Epithelial cell of prostate (primary cell): ENCODE results near the gene SPN.
"Not testable (repeated sequence)": the region's sequence is repeated elsewhere in the genome, so short reads cannot be mapped to it uniquely, and the experiment has no call there.

Source experiments
- DNase-seq: peaks from one replicate; pipeline ENCODE4 v3.0.0-alpha.2; 2011; ENCODE audit warnings: low read depth, low spot score
- H3K27ac ChIP-seq: fragments of 450-650 bp; 2 replicates; pipeline ENCODE4 v1.5.1; 2017; ENCODE audit warnings: mild to moderate bottlenecking

The SPN gene, protein sequence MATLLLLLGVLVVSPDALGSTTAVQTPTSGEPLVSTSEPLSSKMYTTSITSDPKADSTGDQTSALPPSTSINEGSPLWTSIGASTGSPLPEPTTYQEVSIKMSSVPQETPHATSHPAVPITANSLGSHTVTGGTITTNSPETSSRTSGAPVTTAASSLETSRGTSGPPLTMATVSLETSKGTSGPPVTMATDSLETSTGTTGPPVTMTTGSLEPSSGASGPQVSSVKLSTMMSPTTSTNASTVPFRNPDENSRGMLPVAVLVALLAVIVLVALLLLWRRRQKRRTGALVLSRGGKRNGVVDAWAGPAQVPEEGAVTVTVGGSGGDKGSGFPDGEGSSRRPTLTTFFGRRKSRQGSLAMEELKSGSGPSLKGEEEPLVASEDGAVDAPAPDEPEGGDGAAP

DNA sequence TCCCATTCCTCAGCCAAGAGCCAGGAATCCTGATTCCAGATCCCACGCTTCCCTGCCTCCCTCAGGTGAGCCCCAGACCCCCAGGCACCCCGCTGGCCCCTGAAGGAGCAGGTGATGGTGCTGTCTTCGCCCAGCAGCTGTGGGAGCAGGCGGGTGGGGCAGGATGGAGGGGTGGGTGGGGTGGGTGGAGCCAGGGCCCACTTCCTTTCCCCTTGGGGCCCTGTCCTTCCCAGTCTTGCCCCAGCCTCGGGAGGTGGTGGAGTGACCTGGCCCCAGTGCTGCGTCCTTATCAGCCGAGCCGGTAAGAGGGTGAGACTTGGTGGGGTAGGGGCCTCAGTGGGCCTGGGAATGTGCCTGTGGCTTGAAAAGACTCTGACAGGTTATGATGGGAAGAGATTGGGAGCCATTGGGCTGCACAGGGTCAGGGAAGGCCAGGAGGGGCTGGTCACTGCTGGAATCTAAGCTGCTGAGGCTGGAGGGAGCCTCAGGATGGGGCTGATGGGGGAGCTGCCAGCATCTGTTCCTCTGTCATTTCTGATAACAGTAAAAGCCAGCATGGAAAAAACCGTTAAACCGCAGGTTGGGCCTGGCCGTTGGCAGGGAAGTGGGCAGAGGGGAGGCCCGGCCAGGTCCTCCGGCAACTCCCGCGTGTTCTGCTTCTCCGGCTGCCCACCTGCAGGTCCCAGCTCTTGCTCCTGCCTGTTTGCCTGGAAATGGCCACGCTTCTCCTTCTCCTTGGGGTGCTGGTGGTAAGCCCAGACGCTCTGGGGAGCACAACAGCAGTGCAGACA is at the start of gene SPN:
TSS of gene SPN (plus strand) at position 232 of the 791 bp plus-strand sequence. CDS start at position 714, 482 bp downstream.
- no peak for DNase-seq
- H3K27ac ChIP-seq, result no peak within 1 kb of the TSS

GRCh38 chr16:29613307-29614057 is 49.6 kb upstream of the SPN start:
- peak overlapping the region; percentile 65 for H3K27ac ChIP-seq
- DNase-seq, result not testable (repeated sequence)

DNA sequence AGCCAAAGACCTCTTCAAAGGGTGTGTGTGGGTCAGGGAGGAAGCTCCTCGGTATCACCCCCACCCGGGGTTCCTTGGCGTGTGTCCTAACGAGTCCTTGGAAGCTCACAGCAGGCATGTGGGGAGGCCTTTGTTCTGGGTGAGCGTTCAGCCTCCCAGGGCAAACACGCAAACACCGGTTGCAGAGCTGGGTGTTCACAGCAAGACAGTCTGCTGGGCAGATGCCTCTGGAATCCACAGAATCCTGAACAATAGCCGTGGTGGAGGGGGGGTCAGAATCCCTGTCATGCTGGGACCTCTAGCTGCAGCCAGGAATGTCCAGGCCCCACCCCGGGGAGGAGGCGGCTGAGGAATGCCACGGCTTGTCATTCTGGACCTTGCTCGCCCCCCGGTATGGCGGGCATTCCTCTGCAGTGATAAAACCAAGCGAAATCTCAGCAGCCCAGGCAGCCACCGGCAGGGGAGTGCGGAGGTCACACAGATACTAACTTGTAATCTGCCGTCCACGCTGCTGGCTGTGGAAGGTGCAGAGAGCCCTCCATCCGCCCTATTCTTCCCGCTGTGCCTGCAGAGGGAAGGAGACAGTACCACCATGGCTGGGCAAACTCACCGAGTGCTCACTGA is 48.2 kb upstream of the SPN start:
- not testable (repeated sequence) for H3K27ac ChIP-seq

GRCh38 chr16:29616127-29616526 is 46.9 kb upstream of the SPN start:
- not testable (repeated sequence) for H3K27ac ChIP-seq, DNase-seq

More for the DNA sequence above, 48.2 kb upstream of the SPN start:
- not testable (repeated sequence) for DNase-seq

DNA sequence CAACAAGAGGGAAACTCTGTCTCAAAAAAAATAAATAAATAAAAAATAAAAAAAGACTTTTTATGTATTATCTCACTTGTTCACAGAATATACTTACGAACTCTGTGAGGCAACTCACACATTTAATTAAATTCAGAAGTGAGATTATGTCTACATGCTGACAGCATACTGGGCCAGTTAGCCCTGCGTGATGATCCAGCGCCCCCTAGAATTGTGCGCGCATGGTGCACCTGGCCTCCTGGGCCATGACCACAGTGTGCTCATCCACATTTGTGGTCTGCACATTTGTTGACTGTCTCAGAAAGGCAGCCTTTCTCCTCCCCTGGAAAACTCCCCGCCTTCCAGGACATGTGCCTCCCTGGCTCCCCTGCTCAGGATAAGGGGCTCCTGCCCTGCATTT is 42.5 kb upstream of the SPN start:
- H3K27ac ChIP-seq, DNase-seq: not testable (repeated sequence)

DNA sequence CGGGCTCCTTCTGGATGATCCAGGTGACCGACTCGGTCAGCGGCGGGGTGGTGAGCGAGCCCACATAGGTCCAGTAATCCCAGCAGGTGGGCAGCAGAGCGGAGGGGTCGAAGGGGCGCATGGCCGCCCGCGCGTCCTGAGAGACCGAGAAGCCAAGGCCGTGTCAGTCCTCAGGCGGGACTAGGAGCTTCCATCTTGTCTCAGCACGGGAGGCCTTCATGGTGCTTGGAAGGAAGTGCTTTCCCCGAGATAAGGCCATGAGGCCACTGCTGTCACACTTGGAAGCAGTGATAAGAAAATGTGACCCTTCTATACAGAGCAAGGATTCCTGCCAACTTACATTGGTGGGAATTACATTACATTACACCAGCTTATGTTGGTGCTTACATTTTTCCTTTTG is 40.3 kb upstream of the SPN start:
- H3K27ac ChIP-seq, DNase-seq: not testable (repeated sequence)

GRCh38 chr16:29623253-29623652 is 39.8 kb upstream of the SPN start:
- not testable (repeated sequence) for H3K27ac ChIP-seq, DNase-seq

GRCh38 chr16:29625114-29625513 is 37.9 kb upstream of the SPN start:
- not testable (repeated sequence) for DNase-seq, H3K27ac ChIP-seq

DNA sequence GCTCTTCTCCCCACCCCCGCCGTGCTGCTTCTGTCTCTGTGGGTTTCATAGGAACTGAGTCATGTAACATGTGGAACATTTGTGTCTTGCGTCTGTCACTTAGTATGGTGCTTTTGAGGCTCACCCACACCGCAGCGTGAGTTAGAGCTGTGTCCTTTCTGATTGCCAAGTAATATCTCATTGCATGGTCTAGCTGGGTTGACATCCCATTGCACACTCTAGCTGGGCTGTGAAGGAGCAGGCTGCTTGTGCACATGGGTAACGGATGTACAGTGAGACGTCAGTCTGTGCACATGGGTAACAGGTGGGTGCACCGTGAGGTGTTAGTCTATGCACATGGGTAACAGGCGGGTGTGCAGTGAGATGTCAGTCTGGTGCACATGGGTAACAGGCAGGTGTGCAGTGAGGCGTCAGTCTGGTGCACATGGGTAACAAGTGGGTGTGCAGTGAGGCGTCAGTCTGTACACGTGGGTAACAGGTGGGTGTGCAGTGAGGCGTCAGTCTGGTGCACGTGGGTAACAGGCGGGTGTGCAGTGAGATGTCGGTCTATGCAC is 36.2 kb upstream of the SPN start:
- H3K27ac ChIP-seq, DNase-seq: not testable (repeated sequence)

DNA sequence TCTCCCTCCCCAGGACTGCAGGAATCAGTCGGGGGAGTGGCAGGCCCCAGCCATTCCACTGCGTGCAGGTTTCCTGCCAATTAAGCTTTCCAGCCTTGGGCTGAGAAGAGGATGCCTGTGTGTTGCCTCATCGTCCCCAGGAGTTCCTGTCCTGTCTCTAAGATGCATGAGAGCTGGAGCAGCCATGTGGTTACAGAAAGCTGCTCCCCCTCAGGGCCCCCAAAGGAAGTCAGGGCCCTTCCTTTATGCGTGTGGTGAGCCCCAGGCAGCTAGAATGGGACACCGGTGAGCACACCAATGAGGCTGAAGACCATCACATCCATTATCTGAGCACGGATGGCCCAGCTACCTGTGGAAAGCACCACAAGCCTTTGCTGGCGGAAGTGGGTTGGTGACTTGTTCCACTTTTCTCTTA is 35.4 kb upstream of the SPN start:
- H3K27ac ChIP-seq, DNase-seq: not testable (repeated sequence)

DNA sequence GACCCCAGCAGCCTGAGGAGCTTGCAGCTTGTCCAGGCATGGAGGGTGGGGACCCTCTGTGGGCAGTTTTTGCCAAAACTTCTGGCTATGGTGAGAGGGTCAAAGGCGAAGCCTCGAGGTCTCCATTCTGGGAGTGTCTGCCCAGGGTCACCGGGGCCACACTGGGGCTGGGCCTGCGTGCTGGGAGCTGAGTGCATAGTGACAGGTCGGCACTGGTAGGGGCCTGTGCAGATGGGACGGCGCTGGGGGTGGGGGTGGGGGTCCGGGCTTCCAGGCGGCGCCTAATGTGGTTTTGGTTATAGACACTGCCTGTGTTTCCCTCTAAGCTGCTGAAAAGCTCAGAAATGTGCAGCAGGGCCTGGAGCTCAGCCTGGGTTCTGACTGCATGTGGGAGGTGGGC is 34.3 kb upstream of the SPN start:
- not testable (repeated sequence) for H3K27ac ChIP-seq

DNA sequence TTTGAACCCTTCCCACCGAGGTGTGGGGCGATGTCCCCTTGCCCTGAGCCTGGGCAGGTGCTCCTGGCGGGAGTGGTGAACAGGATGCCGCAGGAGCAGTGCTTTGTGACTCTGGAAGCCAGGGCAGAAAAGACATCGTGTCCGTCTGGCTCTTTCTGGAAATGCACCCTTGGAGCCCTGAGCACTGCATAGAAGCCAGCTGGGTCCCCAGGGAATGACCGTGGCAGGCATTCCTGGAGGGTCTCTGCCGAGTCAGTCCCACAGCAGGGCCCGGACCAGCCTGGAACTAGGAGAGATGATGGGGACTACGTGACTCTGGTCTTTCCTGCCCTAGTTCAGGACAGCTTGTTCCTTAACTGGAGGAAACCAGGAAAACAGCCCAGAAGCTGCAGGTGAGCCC is 33.7 kb upstream of the SPN start:
- DNase-seq, H3K27ac ChIP-seq: not testable (repeated sequence)

More for the DNA sequence above, 34.3 kb upstream of the SPN start:
- DNase-seq, result not testable (repeated sequence)

GRCh38 chr16:29631658-29632057 is 31.4 kb upstream of the SPN start:
- DNase-seq, H3K27ac ChIP-seq: not testable (repeated sequence)

- not testable (repeated sequence) for DNase-seq, H3K27ac ChIP-seq
These were observed 27.1 kb upstream of the SPN start for GRCh38 chr16:29635902-29636301.

- H3K27ac ChIP-seq, DNase-seq: not testable (repeated sequence)
These were observed 26.7 kb upstream of the SPN start for GRCh38 chr16:29636368-29636767.

DNA sequence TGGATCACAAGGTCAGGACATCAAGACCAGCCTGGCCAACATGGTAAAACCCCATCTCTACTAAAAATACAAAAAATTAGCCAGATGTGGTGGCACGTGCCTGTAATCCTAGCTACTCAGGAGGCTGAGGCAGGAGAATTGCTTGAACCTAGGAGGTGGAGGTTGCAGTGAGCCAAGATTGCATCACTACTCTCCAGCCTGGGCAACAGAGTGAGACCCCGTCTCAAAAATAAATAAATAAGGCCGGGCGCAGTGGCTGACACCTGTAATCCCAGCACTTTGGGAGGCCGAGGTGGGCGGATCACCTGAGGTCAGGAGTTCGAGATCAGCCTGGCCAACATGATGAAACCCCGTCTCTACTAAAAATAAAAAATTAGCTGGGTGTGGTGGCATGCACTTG is 24.3 kb upstream of the SPN start:
- not testable (repeated sequence) for DNase-seq, H3K27ac ChIP-seq

GRCh38 chr16:29641561-29641960 is 21.5 kb upstream of the SPN start:
- DNase-seq, result no peak
- H3K27ac ChIP-seq, result no peak overlapping the region

- DNase-seq, result no peak
- no peak overlapping the region for H3K27ac ChIP-seq
These were observed 19.5 kb upstream of the SPN start for GRCh38 chr16:29643596-29643995.

DNA sequence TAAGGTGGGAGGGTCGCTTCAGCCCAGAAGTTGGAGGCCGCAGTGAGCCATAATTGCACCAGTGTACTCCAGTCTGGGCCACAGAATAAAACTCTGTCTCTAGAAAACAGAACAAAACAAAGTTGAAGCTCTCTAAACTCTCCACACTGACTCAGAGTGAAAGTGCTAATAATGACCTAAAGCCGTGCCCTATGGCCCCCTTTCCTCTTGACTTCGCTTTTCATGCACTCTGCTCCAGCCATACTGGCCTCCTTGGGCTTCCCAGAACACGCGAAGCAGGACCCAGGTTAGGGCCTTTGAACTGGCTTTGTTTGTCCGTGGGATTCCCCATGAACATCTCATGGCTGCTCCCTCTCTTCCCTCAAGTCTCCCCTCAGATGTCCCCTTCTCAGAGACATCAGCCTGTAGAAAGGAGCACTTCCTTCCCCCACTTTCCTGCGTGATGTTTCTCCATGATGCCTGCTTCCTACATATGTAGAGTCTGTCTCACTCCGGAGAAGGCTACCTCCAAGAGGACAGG is 18.6 kb upstream of the SPN start:
- no peak for DNase-seq

More for the DNA sequence above, 18.6 kb upstream of the SPN start:
- no peak overlapping the region for H3K27ac ChIP-seq
